ENCODE measurements around the gene CDH4. TPM values are rescaled to one million over a fixed set of nuclear protein-coding genes. Genes with fewer than 3 reads are reported as not detected.

The CDH4 gene
- total and polyA plus RNA-seq, 2 donors (not counting 3 experiments of a cell fraction or from before 2014, with no cell fraction given): 0.17 to 0.51 TPM

GRCh38 chr20:61536671-61537070 is 284.6 kb downstream of the CDH4 start:
- FAIRE-seq (no peak), DNase-seq (ENCODE audit: low read depth, low spot score) (no peak)
- intact Hi-C loops (cut with micrococcal nuclease) (no loop called here), dilution Hi-C loops (cut with MboI; ENCODE audit: extremely low pct_ligation_motif_present, low sequenced_read_pairs) (no loop called here)
- Histone ChIP-seq H4K20me1 (replicated peaks; ENCODE audit: control insufficient read depth, extremely low read depth, insufficient read depth, low read length) (no peaks in the 10 kb centered on the region), H3K27me3 (ENCODE audit: control insufficient read depth in 2 of 2, insufficient read depth in 2 of 2, low read length in 2 of 2) (no peaks in the 10 kb centered on the region), H3K4me1 (ENCODE audit: control insufficient read depth, extremely low read depth, insufficient read depth, low read length) (no peaks in the 10 kb centered on the region), H3K27ac (ENCODE audit: insufficient read depth, low read depth, low read length) (no peak overlapping the region), H3K9me1 (replicated peaks; ENCODE audit: control insufficient read depth, extremely low read depth, insufficient read depth, low read length) (no peaks in the 10 kb centered on the region), H3K4me3 (replicated peaks in 1 of 3; ENCODE audit: insufficient read depth in 1 of 3, low read depth in 1 of 3, low read length in 3 of 3) (no peak overlapping the region), H3K36me3 (ENCODE audit: control insufficient read depth in 2 of 2, extremely low read depth in 1 of 2, insufficient read depth in 2 of 2, low read length in 2 of 2) (no peaks in the 10 kb centered on the region), H3K4me2 (ENCODE audit: insufficient read depth, low read length) (no peak overlapping the region), H2AFZ (ENCODE audit: low read depth, low read length) (no peak overlapping the region), H3K79me2 (ENCODE audit: control insufficient read depth, insufficient read depth, low read length) (no peaks in the 10 kb centered on the region), H3K9ac (replicated peaks; ENCODE audit: extremely low read depth, insufficient read depth, low read length) (no peak overlapping the region), H3K9me3 (replicated peaks; ENCODE audit: control insufficient read depth, insufficient read depth, low read length) (peaks cover 8% of the 10 kb centered on the region)
- ChIA-PET POLR2A (no interaction called here), CTCF (no interaction called here)
- TF ChIP-seq, protein P1, sequence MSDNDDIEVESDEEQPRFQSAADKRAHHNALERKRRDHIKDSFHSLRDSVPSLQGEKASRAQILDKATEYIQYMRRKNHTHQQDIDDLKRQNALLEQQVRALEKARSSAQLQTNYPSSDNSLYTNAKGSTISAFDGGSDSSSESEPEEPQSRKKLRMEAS (IDR thresholded peaks at IDR 0.05; ENCODE audit: insufficient read depth, insufficient read length): no peak
- TF ChIP-seq JUN (IDR thresholded peaks at IDR 0.05; ENCODE audit: borderline replicate concordance, insufficient read depth, insufficient read length, low read depth) (no peak), POLR2A (IDR thresholded peaks at IDR 0.05; ENCODE audit: low read depth, low read length) (no peak), POLR2AphosphoS5 (IDR thresholded peaks at IDR 0.05; ENCODE audit: insufficient read depth, low read depth, low read length) (no peak), MYC (IDR thresholded peaks at IDR 0.05; ENCODE audit: low read depth, low read length) (no peak), GATA2 (IDR thresholded peaks at IDR 0.05; ENCODE audit: insufficient read depth, insufficient read length, low read depth, low read length) (no peak), CTCF (IDR thresholded peaks at IDR 0.05; ENCODE audit: extremely low read depth in 1 of 2, insufficient read depth in 1 of 2, low read depth in 1 of 2, low read length in 2 of 2) (no peak), EZH2 (IDR thresholded peaks at IDR 0.05; ENCODE audit: borderline replicate concordance, low read depth, low read length, severe bottlenecking) (no peak), FOS (IDR thresholded peaks at IDR 0.05; ENCODE audit: borderline replicate concordance, insufficient read depth, low read length) (no peak)
- BruUV-seq (replicated peaks): no TSS peak

Measured in endothelial cell of umbilical vein (primary cell).